Retinal pigment epithelial cell (primary cell): ENCODE data around the gene IL1A.

Experiments
- DNase-seq: peaks from one replicate; pipeline ENCODE4 v3.0.0-alpha.2; 2010; ENCODE audit warnings: low read depth
- H3K4me3 ChIP-seq: 2 replicates; pipeline ENCODE4 v1.5.1; 2011; ENCODE audit warnings: mild to moderate bottlenecking, low read length, control low read depth, moderate library complexity
- TF ChIP-seq, protein P1 (sequence below): conservative IDR thresholded peaks from 2 replicates; pipeline ENCODE4 v1.5.1; 2011; ENCODE audit warnings: low read depth, low read length, control low read depth, inconsistent platforms

The IL1A gene

DNA sequence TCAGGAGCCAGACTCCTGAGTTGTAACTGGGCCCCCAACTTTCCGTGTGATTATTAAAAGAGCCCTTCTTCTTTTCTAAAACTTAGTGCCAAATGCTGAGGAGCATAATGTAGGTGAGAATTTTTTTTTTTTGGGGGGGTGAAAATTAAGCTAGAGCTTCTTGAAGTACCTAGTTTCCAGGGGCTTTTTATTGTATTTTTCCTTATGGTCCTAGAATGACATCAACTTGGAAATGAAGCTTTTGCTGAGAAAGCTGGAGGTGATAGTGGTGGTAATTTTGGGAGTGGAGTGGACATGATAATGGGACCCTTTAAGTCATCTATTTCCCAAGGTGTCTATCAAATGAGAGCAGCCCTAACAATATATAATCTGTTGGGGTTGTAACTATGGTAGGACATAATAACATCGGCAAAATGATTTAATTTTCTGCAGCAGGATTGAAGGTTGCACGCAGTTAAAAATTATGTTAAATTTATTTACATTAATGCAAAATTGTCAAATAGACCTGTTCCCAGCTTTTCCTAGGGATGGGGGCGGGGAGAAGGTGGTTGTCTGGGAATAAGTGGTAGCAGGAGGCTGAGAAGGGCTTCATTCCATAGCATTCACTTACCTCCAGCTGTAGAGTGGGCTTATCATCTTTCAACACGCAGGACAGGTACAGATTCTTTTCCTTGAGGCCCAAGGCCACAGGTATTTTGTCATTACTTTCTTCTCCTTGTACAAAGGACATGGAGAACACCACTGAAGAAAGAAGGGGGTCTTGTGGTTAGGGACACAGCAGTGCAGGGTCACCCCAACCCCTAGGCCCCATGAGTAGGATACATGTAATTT lies 46.6 kb upstream of the IL1A start:
- no peak for DNase-seq
- TF ChIP-seq, protein P1, sequence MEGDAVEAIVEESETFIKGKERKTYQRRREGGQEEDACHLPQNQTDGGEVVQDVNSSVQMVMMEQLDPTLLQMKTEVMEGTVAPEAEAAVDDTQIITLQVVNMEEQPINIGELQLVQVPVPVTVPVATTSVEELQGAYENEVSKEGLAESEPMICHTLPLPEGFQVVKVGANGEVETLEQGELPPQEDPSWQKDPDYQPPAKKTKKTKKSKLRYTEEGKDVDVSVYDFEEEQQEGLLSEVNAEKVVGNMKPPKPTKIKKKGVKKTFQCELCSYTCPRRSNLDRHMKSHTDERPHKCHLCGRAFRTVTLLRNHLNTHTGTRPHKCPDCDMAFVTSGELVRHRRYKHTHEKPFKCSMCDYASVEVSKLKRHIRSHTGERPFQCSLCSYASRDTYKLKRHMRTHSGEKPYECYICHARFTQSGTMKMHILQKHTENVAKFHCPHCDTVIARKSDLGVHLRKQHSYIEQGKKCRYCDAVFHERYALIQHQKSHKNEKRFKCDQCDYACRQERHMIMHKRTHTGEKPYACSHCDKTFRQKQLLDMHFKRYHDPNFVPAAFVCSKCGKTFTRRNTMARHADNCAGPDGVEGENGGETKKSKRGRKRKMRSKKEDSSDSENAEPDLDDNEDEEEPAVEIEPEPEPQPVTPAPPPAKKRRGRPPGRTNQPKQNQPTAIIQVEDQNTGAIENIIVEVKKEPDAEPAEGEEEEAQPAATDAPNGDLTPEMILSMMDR, result no peak
- no peak overlapping the region for H3K4me3 ChIP-seq

DNA sequence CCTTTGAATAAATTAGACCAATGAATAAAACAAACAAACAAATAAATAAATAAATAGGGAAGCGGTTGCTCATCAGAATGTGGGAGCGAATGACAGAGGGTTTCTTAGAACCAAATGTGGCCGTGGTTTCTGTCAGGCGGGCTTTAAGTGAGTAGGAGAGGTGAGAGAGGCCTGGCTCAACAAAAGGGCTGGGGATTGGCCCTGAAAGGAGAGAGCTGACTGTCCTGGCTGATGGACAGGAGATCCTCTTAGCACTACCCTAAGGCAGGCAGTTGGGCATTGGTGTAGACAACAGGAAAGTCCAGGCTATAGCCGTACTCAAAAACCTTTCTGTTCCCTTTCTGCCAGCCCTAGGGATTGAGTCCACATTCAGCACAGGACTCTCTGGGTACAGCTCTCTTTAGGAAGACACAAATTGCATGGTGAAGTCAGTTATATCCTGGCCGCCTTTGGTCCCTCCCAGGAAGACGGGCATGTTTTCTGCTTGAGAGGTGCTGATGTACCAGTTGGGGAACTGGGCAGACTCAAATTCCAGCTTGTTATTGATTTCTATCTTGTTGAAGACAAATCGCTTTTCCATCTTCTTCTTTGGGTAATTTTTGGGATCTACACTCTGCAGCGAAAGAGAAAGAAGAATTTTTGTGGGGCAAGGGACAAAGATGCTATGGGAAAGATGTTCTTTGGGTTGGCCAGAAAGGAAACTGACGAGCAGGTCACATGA lies 45.8 kb upstream of the IL1A start:
- no peak for DNase-seq
- TF ChIP-seq, protein P1, result no peak
- no peak overlapping the region for H3K4me3 ChIP-seq

DNA sequence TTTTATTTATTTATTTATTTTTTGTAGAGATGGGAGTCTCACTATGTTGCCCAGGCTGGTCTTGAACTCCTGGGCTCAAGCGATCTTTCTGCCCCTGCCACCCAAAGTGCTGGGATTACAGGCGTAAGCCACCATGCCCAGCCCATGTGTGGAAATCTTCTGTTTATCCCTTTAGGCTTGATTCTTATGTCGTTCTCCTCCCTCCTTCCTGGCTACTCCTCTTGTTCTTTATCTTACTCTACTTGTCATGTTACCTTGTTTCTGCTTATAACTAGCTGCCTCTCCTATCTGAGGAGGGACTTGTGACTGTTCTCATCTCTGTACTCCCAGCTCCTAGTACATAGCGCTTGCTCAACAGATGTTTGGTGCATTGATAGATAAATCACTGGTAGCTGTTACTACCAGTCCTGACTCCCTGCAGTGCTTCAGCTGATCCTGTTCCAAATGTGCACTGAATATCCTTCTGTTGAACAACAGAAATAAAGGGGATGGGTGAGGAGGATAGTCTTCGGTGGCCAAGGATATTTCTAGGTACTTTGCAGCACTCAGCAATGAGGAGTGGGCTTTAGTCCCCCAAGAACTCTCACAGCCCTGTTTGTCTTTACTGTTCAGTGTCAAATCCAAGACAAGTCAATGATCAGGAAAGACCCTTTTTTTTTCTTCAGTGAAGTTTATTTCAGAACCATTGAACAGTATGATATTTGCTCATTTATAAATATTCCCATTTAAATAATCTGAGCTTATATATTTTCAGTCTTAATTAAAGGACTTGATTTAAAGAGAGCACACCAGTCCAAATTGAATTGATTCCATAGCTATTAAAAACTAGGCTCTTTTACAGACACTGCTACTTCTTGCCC lies 45.0 kb upstream of the IL1A start:
- no peak for DNase-seq
- H3K4me3 ChIP-seq, result no peak overlapping the region
- TF ChIP-seq, protein P1, result no peak

DNA sequence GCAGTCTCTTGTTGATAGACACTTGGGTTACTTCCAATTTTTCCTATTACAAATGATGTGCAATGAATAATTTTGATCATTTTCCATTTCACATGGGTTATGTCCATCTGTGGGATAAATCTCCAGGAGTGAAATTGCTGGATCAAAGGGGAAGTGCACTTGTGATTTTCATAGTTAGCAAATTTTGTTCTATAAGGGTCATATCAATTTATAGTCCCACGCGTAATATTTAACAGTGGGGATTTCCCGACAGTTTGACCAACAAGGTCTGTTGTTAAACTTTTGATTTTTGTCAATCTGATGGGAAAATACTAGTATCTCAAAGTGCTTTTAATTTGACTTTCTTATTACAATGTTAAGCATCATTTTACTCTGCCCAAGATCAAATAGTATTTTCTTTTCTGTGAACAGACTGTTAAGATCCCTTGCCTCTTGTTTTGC lies 44.0 kb upstream of the IL1A start:
- H3K4me3 ChIP-seq, result no peak overlapping the region
- DNase-seq, result no peak
- TF ChIP-seq, protein P1, result no peak

DNA sequence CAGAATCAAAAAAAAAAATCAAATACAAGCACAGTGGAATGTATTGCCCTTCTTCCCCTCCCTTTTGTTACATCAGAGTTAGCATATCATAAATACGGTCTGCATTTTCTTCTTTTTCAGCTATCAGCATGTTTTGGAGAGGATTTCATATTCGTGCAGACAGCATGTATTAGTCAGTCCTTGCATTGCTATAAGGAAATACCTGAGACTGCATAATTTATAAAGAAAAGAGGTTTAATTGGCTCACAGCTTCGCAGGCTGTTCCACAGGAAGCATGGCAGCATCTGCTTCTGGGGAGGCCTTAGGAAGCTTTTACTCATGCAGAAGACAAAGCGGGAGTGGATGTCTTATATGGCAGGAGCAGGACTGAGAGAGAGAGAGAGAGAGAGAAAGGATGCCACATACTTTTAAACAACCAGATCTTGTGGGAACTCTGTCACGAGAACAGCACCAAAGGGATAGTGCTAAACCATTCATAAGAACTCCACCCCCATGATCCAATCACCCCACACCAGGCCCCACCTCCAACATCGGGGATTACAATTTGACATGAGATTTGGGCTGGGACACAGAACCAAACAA lies 43.4 kb upstream of the IL1A start:
- DNase-seq, result no peak
- H3K4me3 ChIP-seq, result no peak overlapping the region

DNA sequence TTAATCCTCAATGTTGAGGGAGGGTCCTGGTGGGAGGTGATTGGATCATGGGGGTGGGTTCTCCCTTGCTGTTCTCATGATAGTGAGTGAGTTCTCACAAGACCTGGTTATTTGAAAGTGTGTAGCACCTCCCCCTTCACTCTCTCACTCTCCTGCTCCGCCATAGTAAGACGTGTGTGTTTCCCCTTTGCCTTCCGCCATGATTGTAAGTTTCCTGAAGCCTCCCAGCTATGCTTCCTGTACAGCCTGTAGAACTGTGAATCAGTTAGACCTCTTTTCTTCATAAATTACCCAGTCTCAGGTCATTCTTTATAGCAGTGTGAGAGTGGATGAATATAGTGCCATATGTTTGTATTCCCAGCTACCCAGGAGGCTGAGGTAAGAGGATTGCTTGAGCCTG lies 42.7 kb upstream of the IL1A start:
- no peak overlapping the region for H3K4me3 ChIP-seq
- no peak for DNase-seq
- TF ChIP-seq, protein P1, result no peak

More for the DNA sequence above, 43.4 kb upstream of the IL1A start:
- TF ChIP-seq, protein P1, result no peak
